Keratinocyte (primary cell): Measurements from ENCODE around the gene NT5C1A. TPM values are rescaled to one million over a fixed set of nuclear protein-coding genes. Genes with fewer than 3 reads are reported as not detected.

Experiments
- DNase-seq: peaks from one replicate; pipeline ENCODE4 v3.0.0-alpha.2; 2011; ENCODE audit warnings: low read depth, missing footprints, low spot score
- FAIRE-seq: peaks from 2 replicates; lab custom pipeline; 2011; peaks lifted over from hg19 to GRCh38; lab: Jason Lieb, UNC
- H2AFZ ChIP-seq: 2 replicates; pipeline ENCODE4 v1.6.0; 2012; ENCODE audit warnings: low read length, control low read depth, inconsistent platforms; ENCODE audit not compliant: control insufficient read depth
- H3K27ac ChIP-seq: 2 replicates; pipeline ENCODE4 v1.5.1; 2011; ENCODE audit warnings: low read length; ENCODE audit not compliant: control insufficient read depth, insufficient read depth
- H3K27me3 ChIP-seq: 3 replicates; pipeline ENCODE4 v1.6.0; 2011; ENCODE audit warnings: low read length; ENCODE audit not compliant: control insufficient read depth, insufficient read depth; ENCODE audit errors: extremely low read depth
- H3K36me3 ChIP-seq, 2 experiments: 2 replicates in 1 of 2; 3 replicates in 1 of 2; pipeline ENCODE4 v1.5.1; 2011; ENCODE audit warnings: low read length in 2 of 2, mild to moderate bottlenecking in 1 of 2; ENCODE audit not compliant: control insufficient read depth in 2 of 2, insufficient read depth in 2 of 2; ENCODE audit errors: extremely low read depth in 1 of 2
- H3K4me1 ChIP-seq: 3 replicates; pipeline ENCODE4 v1.5.1; 2011; ENCODE audit warnings: low read length; ENCODE audit not compliant: control insufficient read depth, insufficient read depth; ENCODE audit errors: extremely low read depth
- H3K4me2 ChIP-seq: 3 replicates; pipeline ENCODE4 v1.6.0; 2011; ENCODE audit warnings: low read depth, low read length; ENCODE audit not compliant: control insufficient read depth, insufficient read depth; ENCODE audit errors: extremely low read depth
- H3K4me3 ChIP-seq, 3 experiments: fragments of 200-600 bp in 1 of 3; sonication (generic) in 1 of 3; 2 replicates in 2 of 3; 3 replicates in 1 of 3; pipeline ENCODE4 v1.5.1; 2011 to 2016; ENCODE audit warnings: low read length in 3 of 3, mild to moderate bottlenecking in 3 of 3, control low read depth in 2 of 3, inconsistent platforms in 1 of 3, low read depth in 1 of 3, mixed read lengths in 1 of 3, mixed run types in 1 of 3, moderate library complexity in 1 of 3; ENCODE audit not compliant: control insufficient read depth in 2 of 3, insufficient read depth in 2 of 3; ENCODE audit errors: extremely low read depth in 1 of 3
- H3K79me2 ChIP-seq: 2 replicates; pipeline ENCODE4 v1.6.0; 2012; ENCODE audit warnings: low read length; ENCODE audit not compliant: control insufficient read depth, insufficient read depth
- H3K9ac ChIP-seq: 3 replicates; pipeline ENCODE4 v1.6.0; 2011; ENCODE audit warnings: low read length; ENCODE audit not compliant: control insufficient read depth, insufficient read depth; ENCODE audit errors: extremely low read depth
- H3K9me1 ChIP-seq: 3 replicates; pipeline ENCODE4 v1.6.0; 2011; ENCODE audit warnings: low read length; ENCODE audit not compliant: control insufficient read depth, insufficient read depth; ENCODE audit errors: extremely low read depth
- H3K9me3 ChIP-seq: 2 replicates; pipeline ENCODE4 v1.5.1; 2012; ENCODE audit warnings: low read depth, low read length; ENCODE audit not compliant: control insufficient read depth
- H4K20me1 ChIP-seq: 3 replicates; pipeline ENCODE4 v1.6.0; 2011; ENCODE audit warnings: low read length; ENCODE audit not compliant: control insufficient read depth, insufficient read depth; ENCODE audit errors: extremely low read depth
- EZH2 ChIP-seq: IDR thresholded peaks from one replicate; pipeline ENCODE4 v1.6.1; 2012; ENCODE audit warnings: inconsistent platforms, mild to moderate bottlenecking, low read length, moderate library complexity
- dilution Hi-C: fragments of 300-500 bp; cut with MboI; formaldehyde crosslinking; loops from one replicate; pipeline ENCODE4 v1.7.0; 2020; ENCODE audit warnings: low sequenced_read_pairs; ENCODE audit not compliant: extremely low pct_ligation_motif_present
- polyA plus RNA-seq, 5 experiments: library from polyadenylated mRNA; depleted of rRNA in 3 of 5; stranded (reverse) in 3 of 5; stranded (forward) in 1 of 5; unstranded in 1 of 5; fragments of >200 nt; gene quantifications; 1 replicate in 1 of 5; 2 replicates in 3 of 5; 3 replicates in 1 of 5; pipeline versions ENCODE4 v1.2.1 to v1.2.3, GENCODE V29; 2011 to 2012; ENCODE audit warnings: missing spikeins in 2 of 5, low read depth in 1 of 5, low replicate concordance in 1 of 5
- TF ChIP-seq, protein P1 (sequence below), 3 experiments: IDR thresholded peaks in 1 of 3; conservative IDR thresholded peaks in 1 of 3; optimal IDR thresholded peaks in 1 of 3; 2 replicates in 2 of 3; 3 replicates in 1 of 3; pipeline versions ENCODE3 to v1.5.1; 2011; ENCODE audit warnings: low read length in 3 of 3, mild to moderate bottlenecking in 3 of 3, moderate library complexity in 2 of 3, control low read depth in 1 of 3, inconsistent platforms in 1 of 3; ENCODE audit not compliant: insufficient read depth in 2 of 3; ENCODE audit errors: extremely low read depth in 1 of 3

The NT5C1A gene
- polyA plus RNA-seq, 1 donor (not counting 4 experiments of a cell fraction or from before 2014, with no cell fraction given), result not detected

- no peak for TF ChIP-seq EZH2
- TF ChIP-seq, protein P1, sequence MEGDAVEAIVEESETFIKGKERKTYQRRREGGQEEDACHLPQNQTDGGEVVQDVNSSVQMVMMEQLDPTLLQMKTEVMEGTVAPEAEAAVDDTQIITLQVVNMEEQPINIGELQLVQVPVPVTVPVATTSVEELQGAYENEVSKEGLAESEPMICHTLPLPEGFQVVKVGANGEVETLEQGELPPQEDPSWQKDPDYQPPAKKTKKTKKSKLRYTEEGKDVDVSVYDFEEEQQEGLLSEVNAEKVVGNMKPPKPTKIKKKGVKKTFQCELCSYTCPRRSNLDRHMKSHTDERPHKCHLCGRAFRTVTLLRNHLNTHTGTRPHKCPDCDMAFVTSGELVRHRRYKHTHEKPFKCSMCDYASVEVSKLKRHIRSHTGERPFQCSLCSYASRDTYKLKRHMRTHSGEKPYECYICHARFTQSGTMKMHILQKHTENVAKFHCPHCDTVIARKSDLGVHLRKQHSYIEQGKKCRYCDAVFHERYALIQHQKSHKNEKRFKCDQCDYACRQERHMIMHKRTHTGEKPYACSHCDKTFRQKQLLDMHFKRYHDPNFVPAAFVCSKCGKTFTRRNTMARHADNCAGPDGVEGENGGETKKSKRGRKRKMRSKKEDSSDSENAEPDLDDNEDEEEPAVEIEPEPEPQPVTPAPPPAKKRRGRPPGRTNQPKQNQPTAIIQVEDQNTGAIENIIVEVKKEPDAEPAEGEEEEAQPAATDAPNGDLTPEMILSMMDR (optimal IDR thresholded peaks at IDR 0.05 in 1 of 3, IDR thresholded peaks at IDR 0.05 in 1 of 3, conservative IDR thresholded peaks at IDR 0.05 in 1 of 3; ENCODE audit: extremely low read depth in 1 of 3, insufficient read depth in 2 of 3, low read length in 3 of 3), result no peak
- dilution Hi-C loops, result no loop called here
- H4K20me1 ChIP-seq, result peaks cover 2% of the 10 kb centered on the region
- H3K79me2 ChIP-seq, result no peaks in the 10 kb centered on the region
- H3K4me1 ChIP-seq, result no peaks in the 10 kb centered on the region
- H3K9me1 ChIP-seq, result no peaks in the 10 kb centered on the region
- no peaks in the 10 kb centered on the region for H3K9me3 ChIP-seq
- H2AFZ ChIP-seq, result no peak overlapping the region
- no peak overlapping the region for H3K27ac ChIP-seq
- H3K9ac ChIP-seq, result no peak overlapping the region
- H3K4me2 ChIP-seq, result no peak overlapping the region
- FAIRE-seq (no peak), DNase-seq (no peak)
- no peak overlapping the region for H3K4me3 ChIP-seq
- H3K27me3 ChIP-seq, result peaks cover 55% of the 10 kb centered on the region
- H3K36me3 ChIP-seq, result no peaks in the 10 kb centered on the region
Measured at GRCh38 chr1:39673215-39673614, 1.3 kb upstream of the NT5C1A start.

DNA sequence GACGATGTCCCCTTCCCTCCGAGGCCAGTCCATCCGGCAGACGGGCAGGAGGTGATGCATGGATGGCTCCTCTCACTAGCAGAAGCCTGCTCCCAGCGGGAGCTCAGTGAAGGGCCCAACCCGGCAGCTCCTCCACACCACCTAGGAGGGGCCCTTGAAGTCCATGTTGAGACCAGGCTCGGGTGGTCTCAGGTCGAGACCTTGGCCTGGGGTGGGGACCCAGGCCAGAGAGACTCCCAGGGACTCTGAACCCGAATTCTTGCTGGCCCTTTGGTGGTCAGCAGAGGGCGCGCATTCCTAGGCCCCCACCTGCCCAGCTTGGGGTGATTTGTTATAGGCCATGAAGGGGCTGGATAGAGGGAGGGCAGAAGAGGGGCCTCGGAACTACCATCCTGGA is 642 bp upstream of the NT5C1A start:
- no peak overlapping the region for H3K4me3 ChIP-seq
- TF ChIP-seq EZH2, result no peak
- TF ChIP-seq, protein P1 (optimal IDR thresholded peaks at IDR 0.05 in 1 of 3, IDR thresholded peaks at IDR 0.05 in 1 of 3, conservative IDR thresholded peaks at IDR 0.05 in 1 of 3; ENCODE audit: extremely low read depth in 1 of 3, insufficient read depth in 2 of 3, low read length in 3 of 3), result peak in 2 of 3 experiments; percentile 15 to 37
- no peaks in the 10 kb centered on the region for H3K79me2 ChIP-seq
- no peak overlapping the region for H2AFZ ChIP-seq
- FAIRE-seq (no peak), DNase-seq (no peak)
- H3K9ac ChIP-seq, result no peak overlapping the region
- H3K9me3 ChIP-seq, result no peaks in the 10 kb centered on the region
- no peaks in the 10 kb centered on the region for H4K20me1 ChIP-seq
- H3K4me1 ChIP-seq, result no peaks in the 10 kb centered on the region
- no peak overlapping the region for H3K4me2 ChIP-seq
- H3K27ac ChIP-seq, result no peak overlapping the region
- dilution Hi-C loops, result no loop called here
- no peaks in the 10 kb centered on the region for H3K9me1 ChIP-seq
- H3K36me3 ChIP-seq, result no peaks in the 10 kb centered on the region
- peaks cover 55% of the 10 kb centered on the region for H3K27me3 ChIP-seq
